ENCODE measurements around the gene P3H2. TPM values are rescaled to one million over a fixed set of nuclear protein-coding genes. Genes with fewer than 3 reads are reported as not detected.

The P3H2 gene
- total RNA-seq, 4 donors from 2014 or later, result 4.2 to 20.2 (median 5.7) TPM

- intact Hi-C loops (cut with DNase I), result no loop called here
- Histone ChIP-seq H3K4me3 (replicated peaks in 1 of 3) (no peak overlapping the region), H3K4me1 (no peaks in the 10 kb centered on the region), H3K27me3 (no peaks in the 10 kb centered on the region), H3K36me3 (no peaks in the 10 kb centered on the region), H3K9me3 (no peaks in the 10 kb centered on the region), H3K27ac (no peak overlapping the region)
- no peak for DNase-seq
- 92 to 93% methylated on average over 7 of the region's 7 CpGs for WGBS, 2 donors
- TF ChIP-seq, protein P1, sequence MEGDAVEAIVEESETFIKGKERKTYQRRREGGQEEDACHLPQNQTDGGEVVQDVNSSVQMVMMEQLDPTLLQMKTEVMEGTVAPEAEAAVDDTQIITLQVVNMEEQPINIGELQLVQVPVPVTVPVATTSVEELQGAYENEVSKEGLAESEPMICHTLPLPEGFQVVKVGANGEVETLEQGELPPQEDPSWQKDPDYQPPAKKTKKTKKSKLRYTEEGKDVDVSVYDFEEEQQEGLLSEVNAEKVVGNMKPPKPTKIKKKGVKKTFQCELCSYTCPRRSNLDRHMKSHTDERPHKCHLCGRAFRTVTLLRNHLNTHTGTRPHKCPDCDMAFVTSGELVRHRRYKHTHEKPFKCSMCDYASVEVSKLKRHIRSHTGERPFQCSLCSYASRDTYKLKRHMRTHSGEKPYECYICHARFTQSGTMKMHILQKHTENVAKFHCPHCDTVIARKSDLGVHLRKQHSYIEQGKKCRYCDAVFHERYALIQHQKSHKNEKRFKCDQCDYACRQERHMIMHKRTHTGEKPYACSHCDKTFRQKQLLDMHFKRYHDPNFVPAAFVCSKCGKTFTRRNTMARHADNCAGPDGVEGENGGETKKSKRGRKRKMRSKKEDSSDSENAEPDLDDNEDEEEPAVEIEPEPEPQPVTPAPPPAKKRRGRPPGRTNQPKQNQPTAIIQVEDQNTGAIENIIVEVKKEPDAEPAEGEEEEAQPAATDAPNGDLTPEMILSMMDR (IDR thresholded peaks at IDR 0.05), result no peak
- no peak for TF ChIP-seq POLR2A (IDR thresholded peaks at IDR 0.05)
Measured at GRCh38 chr3:189952272-189952671, 168.4 kb downstream of the P3H2 start.

GRCh38 chr3:189950258-189950657 is 170.4 kb downstream of the P3H2 start:
- WGBS, 2 donors, result 28 to 56% methylated on average over 6 of the region's 6 CpGs
- no peak for DNase-seq
- no peaks in the 10 kb centered on the region for H3K27me3 ChIP-seq
- H3K9me3 ChIP-seq, result no peaks in the 10 kb centered on the region
- H3K36me3 ChIP-seq, result no peaks in the 10 kb centered on the region
- intact Hi-C loops (cut with DNase I), result no loop called here
- TF ChIP-seq, protein P1 (IDR thresholded peaks at IDR 0.05), result no peak
- no peak for TF ChIP-seq POLR2A (IDR thresholded peaks at IDR 0.05)
- no peak overlapping the region for H3K27ac ChIP-seq
- H3K4me1 ChIP-seq, result no peaks in the 10 kb centered on the region
- H3K4me3 ChIP-seq (replicated peaks in 1 of 3), result no peak overlapping the region

DNA sequence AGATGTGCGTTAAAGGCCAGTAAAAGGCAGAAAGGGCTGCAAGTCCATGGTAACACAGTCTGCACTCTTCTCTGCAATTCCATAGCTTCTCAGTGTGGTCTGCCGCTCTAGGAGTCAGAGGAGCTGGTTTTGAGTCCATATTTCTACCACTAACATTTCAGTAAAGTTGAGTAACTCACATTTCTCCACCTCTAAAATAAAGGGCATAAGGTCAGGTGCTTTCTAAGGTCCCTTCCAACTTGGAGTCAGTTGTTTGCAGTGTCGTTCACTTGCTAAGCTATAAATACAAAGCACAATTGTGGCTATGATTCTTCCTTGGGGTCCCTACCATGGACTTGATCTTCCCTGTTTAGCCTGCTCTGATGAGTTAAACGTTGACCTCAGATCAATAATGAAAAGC is 171.1 kb downstream of the P3H2 start:
- H3K27ac ChIP-seq, result no peak overlapping the region
- TF ChIP-seq POLR2A (IDR thresholded peaks at IDR 0.05), result no peak
- TF ChIP-seq, protein P1 (IDR thresholded peaks at IDR 0.05), result no peak
- H3K4me1 ChIP-seq, result no peaks in the 10 kb centered on the region
- intact Hi-C loops (cut with DNase I), result no loop called here
- WGBS, 2 donors, result 85 to 91% methylated on average over 4 of the region's 4 CpGs
- H3K9me3 ChIP-seq, result no peaks in the 10 kb centered on the region
- H3K36me3 ChIP-seq, result no peaks in the 10 kb centered on the region
- no peak for DNase-seq
- H3K27me3 ChIP-seq, result no peaks in the 10 kb centered on the region
- H3K4me3 ChIP-seq (replicated peaks in 1 of 3), result no peak overlapping the region

DNA sequence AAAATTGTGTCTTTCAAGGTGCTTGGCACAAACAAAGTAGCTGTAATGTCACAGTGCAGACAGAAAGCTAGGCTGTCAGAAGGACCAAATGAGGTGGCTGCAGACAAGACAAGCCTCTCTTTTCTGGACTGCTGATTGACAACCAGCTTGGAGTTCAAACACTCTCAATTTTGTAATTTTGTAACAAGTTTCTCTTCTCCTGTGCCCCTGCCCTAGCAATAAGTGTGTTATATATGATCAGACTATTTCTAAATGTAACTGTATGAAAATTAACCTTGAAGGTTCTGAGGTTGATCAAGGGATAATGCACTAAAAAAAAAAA is 172.0 kb downstream of the P3H2 start:
- no peak for TF ChIP-seq POLR2A (IDR thresholded peaks at IDR 0.05)
- TF ChIP-seq, protein P1 (IDR thresholded peaks at IDR 0.05), result no peak

DNA sequence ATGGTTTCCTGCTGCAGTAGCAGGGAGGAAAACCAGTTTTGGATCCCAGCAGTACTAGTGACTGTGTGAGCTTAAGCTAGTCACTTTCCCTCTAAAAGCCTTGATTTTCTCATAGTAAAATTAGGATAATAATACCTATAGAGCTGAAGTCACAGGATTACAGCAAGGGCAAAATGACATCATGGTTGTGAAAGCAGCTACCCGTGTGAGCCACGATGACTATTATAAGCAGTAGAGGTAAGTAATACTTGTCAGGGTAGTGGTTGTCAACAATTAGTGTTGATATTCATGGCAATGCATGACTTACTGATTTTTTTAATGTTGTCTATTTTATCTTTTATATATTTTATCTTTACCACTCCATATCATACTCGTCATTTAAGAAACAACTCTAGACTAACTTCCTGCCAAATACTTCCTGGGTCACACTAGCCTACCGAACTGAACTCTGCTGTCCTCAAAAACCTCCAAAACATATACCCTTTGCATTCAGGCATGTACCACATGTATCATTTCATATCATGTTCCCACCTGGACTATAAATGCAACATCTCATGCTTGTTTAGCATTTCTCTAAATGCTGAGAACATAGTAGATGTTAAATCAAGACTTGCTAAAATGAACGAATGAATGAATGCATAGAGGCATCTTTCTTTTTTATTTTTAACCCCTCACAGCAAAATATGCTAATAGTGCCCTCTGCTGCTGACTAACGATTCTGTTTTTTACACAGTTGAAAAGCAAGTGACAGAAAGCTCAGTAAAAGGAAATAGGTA is 172.6 kb downstream of the P3H2 start:
- H3K4me3 ChIP-seq (replicated peaks in 1 of 3), result no peak overlapping the region
- no peak for TF ChIP-seq POLR2A (IDR thresholded peaks at IDR 0.05)
- TF ChIP-seq, protein P1 (IDR thresholded peaks at IDR 0.05), result peak in 4 of 6 experiments; percentile 20 to 50 (median 46)
- H3K4me1 ChIP-seq, result no peaks in the 10 kb centered on the region
- H3K27ac ChIP-seq, result no peak overlapping the region
- no peaks in the 10 kb centered on the region for H3K36me3 ChIP-seq
- no peaks in the 10 kb centered on the region for H3K9me3 ChIP-seq
- 48 to 54% methylated on average over 6 of the region's 6 CpGs for WGBS, 2 donors
- DNase-seq, result no peak
- H3K27me3 ChIP-seq, result no peaks in the 10 kb centered on the region
- intact Hi-C loops (cut with DNase I), result no loop called here

More for the DNA sequence above, 172.0 kb downstream of the P3H2 start:
- Histone ChIP-seq H3K4me1 (no peaks in the 10 kb centered on the region), H3K9me3 (no peaks in the 10 kb centered on the region), H3K27ac (no peak overlapping the region), H3K36me3 (no peaks in the 10 kb centered on the region), H3K4me3 (replicated peaks in 1 of 3) (no peak overlapping the region), H3K27me3 (no peaks in the 10 kb centered on the region)
- DNase-seq, result no peak
- intact Hi-C loops (cut with DNase I), result no loop called here

Measured in thyroid gland (tissue), 4 donors.